Uterus (tissue), 4 donors: ENCODE measurements around the gene ZIC1. TPM values are rescaled to one million over a fixed set of nuclear protein-coding genes. Genes with fewer than 3 reads are reported as not detected.

ENCODE experiments used
- DNase-seq, 2 donors: peaks; one replicate each; pipeline ENCODE4 v3.0.0-alpha.2; 2019 to 2020
- H3K27ac ChIP-seq, 2 donors: fragments of 200-600 bp; sonication (generic); 1 replicate in 1 of 2; 2 replicates in 1 of 2; pipeline ENCODE4 v1.5.1; 2016 to 2018
- H3K27me3 ChIP-seq, 2 donors: fragments of 200-600 bp; sonication (generic); one replicate each; pipeline ENCODE4 v1.5.1; 2018 to 2019; ENCODE audit warnings: control low read depth in 1 of 2
- H3K36me3 ChIP-seq, 2 donors: fragments of 200-600 bp; sonication (generic); one replicate each; pipeline ENCODE4 v1.5.1; 2019; ENCODE audit warnings: control low read depth in 1 of 2
- H3K4me1 ChIP-seq, 2 donors: fragments of 200-600 bp; sonication (generic); one replicate each; pipeline ENCODE4 v1.5.1; 2018 to 2019; ENCODE audit warnings: control low read depth in 1 of 2
- H3K4me3 ChIP-seq, 2 donors: fragments of 200-600 bp; sonication (generic); 1 replicate in 1 of 2; 2 replicates in 1 of 2; pipeline ENCODE4 v1.5.1; 2018 to 2019; ENCODE audit warnings: mild to moderate bottlenecking in 1 of 2
- H3K9me3 ChIP-seq, 2 donors: fragments of 200-600 bp; sonication (generic); one replicate each; pipeline ENCODE4 v1.5.1; 2019; ENCODE audit warnings: control low read depth in 1 of 2
- CTCF ChIP-seq, 4 experiments: fragments of 200-600 bp in 2 of 4; fragments of 450-650 bp in 2 of 4; sonication (generic) in 2 of 4; IDR thresholded peaks; one replicate each; pipeline ENCODE4 v1.5.1; 2016 to 2019; ENCODE audit warnings: antibody characterized with exemption in 4 of 4, mild to moderate bottlenecking in 2 of 4, moderate library complexity in 1 of 4
- POLR2A ChIP-seq, 2 donors: fragments of 450-650 bp; IDR thresholded peaks; one replicate each; pipeline ENCODE4 v1.6.1; 2016; ENCODE audit warnings: antibody characterized with exemption in 2 of 2, mild to moderate bottlenecking in 1 of 2, moderate library complexity in 1 of 2
- intact Hi-C: fragments of 100-400 bp; cut with DNase I; formaldehyde crosslinking; loops from one replicate; pipeline ENCODE4 v1.15.1; 2023; ENCODE audit warnings: low total_unique reads
- total RNA-seq, 4 donors: library from RNA; depleted of rRNA in 3 of 4; stranded (reverse); fragments of >200 nt in 3 of 4; gene quantifications; one replicate each; pipeline versions ENCODE4 v1.1.0 to v1.2.4, GENCODE V29; 2014 to 2023
- donor health status: DM: yes; HTN: yes; CAD: no.

ZIC1 gene
- total RNA-seq, 4 donors from 2014 or later, result not detected

GRCh38 chr3:147400999-147401398 is 8.2 kb upstream of the ZIC1 start:
- H3K9me3 ChIP-seq, result no peaks in the 10 kb centered on the region
- intact Hi-C loops, result no loop called here
- H3K36me3 ChIP-seq, result no peaks in the 10 kb centered on the region
- H3K4me1 ChIP-seq, result peaks cover 0 to 4% of the 10 kb centered on the region in 2 donors
- H3K4me3 ChIP-seq, result no peak overlapping the region
- TF ChIP-seq POLR2A (IDR thresholded peaks at IDR 0.05), result no peak
- TF ChIP-seq CTCF (IDR thresholded peaks at IDR 0.05), result no peak
- no peak for DNase-seq
- H3K27me3 ChIP-seq, result peaks cover 18 to 66% of the 10 kb centered on the region in 2 donors
- H3K27ac ChIP-seq, result no peak overlapping the region

GRCh38 chr3:147401421-147401820 is 7.7 kb upstream of the ZIC1 start:
- no peak overlapping the region for H3K4me3 ChIP-seq
- no peak overlapping the region for H3K27ac ChIP-seq
- no peaks in the 10 kb centered on the region for H3K36me3 ChIP-seq
- H3K9me3 ChIP-seq, result no peaks in the 10 kb centered on the region
- no peak for TF ChIP-seq CTCF (IDR thresholded peaks at IDR 0.05)
- TF ChIP-seq POLR2A (IDR thresholded peaks at IDR 0.05), result no peak
- intact Hi-C loops, result no loop called here
- DNase-seq, result no peak
- H3K27me3 ChIP-seq, result peaks cover 14 to 66% of the 10 kb centered on the region in 2 donors
- H3K4me1 ChIP-seq, result no peaks in the 10 kb centered on the region

GRCh38 chr3:147402159-147402558 is 7.0 kb upstream of the ZIC1 start:
- Histone ChIP-seq H3K27me3 (peaks cover 11 to 66% of the 10 kb centered on the region in 2 donors), H3K36me3 (no peaks in the 10 kb centered on the region), H3K4me1 (no peaks in the 10 kb centered on the region), H3K9me3 (no peaks in the 10 kb centered on the region), H3K27ac (no peak overlapping the region), H3K4me3 (no peak overlapping the region)
- intact Hi-C loops, result no loop called here
- TF ChIP-seq POLR2A (IDR thresholded peaks at IDR 0.05), result no peak
- DNase-seq, result no peak

GRCh38 chr3:147403511-147403910 is 5.7 kb upstream of the ZIC1 start:
- no peaks in the 10 kb centered on the region for H3K4me1 ChIP-seq
- H3K9me3 ChIP-seq, result no peaks in the 10 kb centered on the region

GRCh38 chr3:147404000-147404799 is 5.0 kb upstream of the ZIC1 start:
- H3K36me3 ChIP-seq, result no peaks in the 10 kb centered on the region
- H3K27ac ChIP-seq, result no peak overlapping the region
- intact Hi-C loops, result no loop called here
- peaks cover 15 to 70% of the 10 kb centered on the region in 2 donors for H3K27me3 ChIP-seq
- DNase-seq, result no peak
- no peak for TF ChIP-seq CTCF (IDR thresholded peaks at IDR 0.05)
- H3K9me3 ChIP-seq, result no peaks in the 10 kb centered on the region
- no peak overlapping the region for H3K4me3 ChIP-seq
- H3K4me1 ChIP-seq, result no peaks in the 10 kb centered on the region

More at GRCh38 chr3:147403511-147403910, 5.7 kb upstream of the ZIC1 start:
- no peak overlapping the region for H3K4me3 ChIP-seq
- H3K27me3 ChIP-seq, result peaks cover 11 to 67% of the 10 kb centered on the region in 2 donors
- H3K36me3 ChIP-seq, result no peaks in the 10 kb centered on the region
- TF ChIP-seq CTCF (IDR thresholded peaks at IDR 0.05) (no peak), POLR2A (IDR thresholded peaks at IDR 0.05) (no peak)
- H3K27ac ChIP-seq, result no peak overlapping the region
- no peak for DNase-seq
- intact Hi-C loops, result no loop called here
